ENCODE data around the gene CENPX. TPM values are rescaled to one million over a fixed set of nuclear protein-coding genes. Genes with fewer than 3 reads are reported as not detected.
A peak's percentile ranks its signal among the peaks of the same experiment; 100 is the strongest.

Gene CENPX
- total RNA-seq, 4 donors from 2014 or later = 85.4 to 131 (median 104) TPM

GRCh38 chr17:82021107-82021899, 1.4 kb downstream of the CENPX start:
- TF ChIP-seq EP300 (IDR thresholded peaks at IDR 0.05; ENCODE audit: low read depth) = no peak
- peak; percentile 59 to 87 (median 75) for TF ChIP-seq CTCF (IDR thresholded peaks at IDR 0.05)
- WGBS, 2 donors (ENCODE audit: low coverage in 1 of 2) = 15% methylated on average over 17 of the region's 25 CpGs; no CpG with 5 or more reads in 1 of the 2 donors
- peak overlapping the region; percentile 82 to 89 (median 84) for H3K27ac ChIP-seq
- no peaks in the 10 kb centered on the region for H3K9me3 ChIP-seq
- peak overlapping the region in 2 of 4 donors; percentile 71 to 95 for H3K4me3 ChIP-seq
- peak; percentile 80 for DNase-seq
- in situ Hi-C loops (cut with MboI; ENCODE audit: low pct_ligation_motif_present in 1 of 4, low pct_unique_long_range_greater_than_20kb in 1 of 4, low sequenced_read_pairs in 3 of 4) (no loop called here), intact Hi-C loops (cut with DNase I; ENCODE audit: low total_unique reads) (loop anchor here (2.0 kb wide), 1 partner anchor 63 kb away; no protein-coding TSS in a partner anchor)
- no peaks in the 10 kb centered on the region for H3K27me3 ChIP-seq
- no peaks in the 10 kb centered on the region for H3K36me3 ChIP-seq
- H3K4me1 ChIP-seq = peaks cover 20 to 42% (median 34%) of the 10 kb centered on the region in 4 donors

GRCh38 chr17:82020572-82021106, 2.0 kb downstream of the CENPX start:
- Histone ChIP-seq H3K27me3 (no peaks in the 10 kb centered on the region), H3K4me1 (peaks cover 20 to 42% (median 34%) of the 10 kb centered on the region in 4 donors), H3K9me3 (no peaks in the 10 kb centered on the region), H3K36me3 (no peaks in the 10 kb centered on the region), H3K27ac (no peak overlapping the region), H3K4me3 (no peak overlapping the region)
- WGBS, 2 donors (ENCODE audit: low coverage in 1 of 2) = 75 to 87% methylated on average over 3 to 14 of the region's 14 CpGs
- TF ChIP-seq EP300 (IDR thresholded peaks at IDR 0.05; ENCODE audit: low read depth) (no peak), CTCF (IDR thresholded peaks at IDR 0.05) (no peak), POLR2A (IDR thresholded peaks at IDR 0.05) (no peak), POLR2AphosphoS5 (IDR thresholded peaks at IDR 0.05) (no peak)
- no peak for DNase-seq
- in situ Hi-C loops (cut with MboI; ENCODE audit: low pct_ligation_motif_present in 1 of 4, low pct_unique_long_range_greater_than_20kb in 1 of 4, low sequenced_read_pairs in 3 of 4) (no loop called here), intact Hi-C loops (cut with DNase I; ENCODE audit: low total_unique reads) (loop anchor here (2.0 kb wide), 1 partner anchor 62 kb away; no protein-coding TSS in a partner anchor)

GRCh38 chr17:82019690-82020571, 2.7 kb downstream of the CENPX start:
- peak; percentile 70 for DNase-seq
- Histone ChIP-seq H3K36me3 (no peaks in the 10 kb centered on the region), H3K4me3 (no peak overlapping the region), H3K27ac (no peak overlapping the region), H3K4me1 (peaks cover 20 to 42% (median 34%) of the 10 kb centered on the region in 4 donors), H3K27me3 (no peaks in the 10 kb centered on the region), H3K9me3 (no peaks in the 10 kb centered on the region)
- WGBS, 2 donors (ENCODE audit: low coverage in 1 of 2) = 67% methylated on average over 31 of the region's 34 CpGs; no CpG with 5 or more reads in 1 of the 2 donors
- TF ChIP-seq CTCF (IDR thresholded peaks at IDR 0.05) (peak; percentile 62 to 77 (median 72)), POLR2AphosphoS5 (IDR thresholded peaks at IDR 0.05) (no peak)
- intact Hi-C loops (cut with DNase I; ENCODE audit: low total_unique reads) = loop anchor here (2.0 kb wide), 1 partner anchor 61 kb away; no protein-coding TSS in a partner anchor
- in situ Hi-C loops (cut with MboI; ENCODE audit: low pct_ligation_motif_present in 1 of 4, low pct_unique_long_range_greater_than_20kb in 1 of 4, low sequenced_read_pairs in 3 of 4) = no loop called here

All from transverse colon (tissue), 4 donors.